ENCODE data around the gene RBM10. TPM values are rescaled to one million over a fixed set of nuclear protein-coding genes. Genes with fewer than 3 reads are reported as not detected.

RBM10 gene
- total RNA-seq, 4 donors from 2014 or later, result 15.8 to 22.9 (median 19.6) TPM

- no peak for TF ChIP-seq CTCF (IDR thresholded peaks at IDR 0.05; ENCODE audit: low read depth)
These were observed 67.6 kb downstream of the RBM10 start for GRCh38 chrX:47212381-47213293.

GRCh38 chrX:47214435-47215077, 69.5 kb downstream of the RBM10 start:
- no peak for TF ChIP-seq CTCF (IDR thresholded peaks at IDR 0.05; ENCODE audit: low read depth)

GRCh38 chrX:47215291-47215900, 70.4 kb downstream of the RBM10 start:
- TF ChIP-seq CTCF (IDR thresholded peaks at IDR 0.05; ENCODE audit: low read depth), result no peak

GRCh38 chrX:47216393-47216925, 71.4 kb downstream of the RBM10 start:
- no peak for TF ChIP-seq CTCF (IDR thresholded peaks at IDR 0.05; ENCODE audit: low read depth)

- TF ChIP-seq CTCF (IDR thresholded peaks at IDR 0.05; ENCODE audit: low read depth), result no peak
These were observed 72.3 kb downstream of the RBM10 start for GRCh38 chrX:47217121-47217851.

GRCh38 chrX:47217852-47218279, 72.8 kb downstream of the RBM10 start:
- TF ChIP-seq CTCF (IDR thresholded peaks at IDR 0.05; ENCODE audit: low read depth), result no peak

Data from subcutaneous adipose tissue (tissue), 4 donors.